Measurements from ENCODE around the gene SLC44A1.

The SLC44A1 gene

GRCh38 chr9:105344283-105344682 is 99.8 kb downstream of the SLC44A1 start:
- no peak for DNase-seq

- DNase-seq = no peak
These were observed 101.2 kb downstream of the SLC44A1 start for GRCh38 chr9:105345626-105346025.

GRCh38 chr9:105346273-105346672 is 101.8 kb downstream of the SLC44A1 start:
- no peak for DNase-seq

DNA sequence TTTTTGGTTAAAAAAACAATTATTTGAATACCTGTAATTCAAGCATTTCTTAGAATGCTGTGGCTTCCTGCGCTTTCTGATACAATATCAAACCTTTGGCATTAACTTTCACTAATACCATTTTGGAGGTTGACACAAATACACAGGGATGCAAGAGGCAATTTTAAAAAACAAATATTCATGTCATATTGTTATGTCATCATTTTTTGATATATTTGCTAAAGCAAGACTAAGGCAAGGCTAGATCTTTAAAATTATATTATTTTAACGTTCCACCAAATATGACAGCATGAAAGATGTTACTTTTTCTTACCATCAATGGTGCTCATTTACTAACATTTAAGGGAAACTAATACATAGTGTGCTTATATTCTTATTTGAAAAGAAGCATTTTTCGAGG is 110.0 kb downstream of the SLC44A1 start:
- no peak for DNase-seq

GRCh38 chr9:105355781-105356180 is 111.3 kb downstream of the SLC44A1 start:
- DNase-seq = no peak

DNA sequence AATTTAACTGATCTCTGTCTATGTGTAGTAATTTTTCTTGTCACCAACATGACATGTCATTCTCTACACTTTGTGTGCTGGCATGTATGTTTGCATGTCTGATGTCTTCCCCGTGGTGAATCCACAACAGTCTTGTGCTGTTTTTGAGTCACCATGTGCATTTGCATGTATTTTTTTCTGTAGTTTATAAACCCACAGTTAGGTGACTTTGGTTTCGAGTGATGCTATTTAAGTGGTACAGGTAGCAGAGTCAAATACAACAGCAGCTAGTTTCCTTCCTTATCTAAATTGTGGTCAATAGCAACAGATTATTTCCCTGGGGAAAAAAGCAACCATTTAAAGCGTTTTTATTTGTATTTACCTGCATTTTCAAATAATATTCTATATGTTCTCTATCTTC is 113.5 kb downstream of the SLC44A1 start:
- DNase-seq = no peak

DNA sequence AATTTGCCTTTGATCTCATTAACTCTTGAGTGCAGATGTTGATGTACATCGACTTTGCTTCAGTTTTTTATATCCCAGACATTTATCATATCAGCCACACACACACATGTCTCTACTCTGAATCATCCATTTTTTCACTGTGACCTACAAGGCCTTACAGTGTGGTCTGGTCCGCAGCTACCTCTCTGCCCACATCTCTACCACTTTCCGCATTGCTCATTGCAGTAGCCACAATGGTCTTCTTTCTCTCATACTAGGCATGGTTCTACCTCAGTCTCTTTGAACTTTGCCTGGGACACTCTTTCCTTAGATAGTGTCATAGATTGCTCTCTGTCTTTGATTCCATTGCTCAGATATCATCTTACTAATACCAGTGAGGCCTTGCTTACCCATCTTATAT is 115.4 kb downstream of the SLC44A1 start:
- DNase-seq = no peak

DNA sequence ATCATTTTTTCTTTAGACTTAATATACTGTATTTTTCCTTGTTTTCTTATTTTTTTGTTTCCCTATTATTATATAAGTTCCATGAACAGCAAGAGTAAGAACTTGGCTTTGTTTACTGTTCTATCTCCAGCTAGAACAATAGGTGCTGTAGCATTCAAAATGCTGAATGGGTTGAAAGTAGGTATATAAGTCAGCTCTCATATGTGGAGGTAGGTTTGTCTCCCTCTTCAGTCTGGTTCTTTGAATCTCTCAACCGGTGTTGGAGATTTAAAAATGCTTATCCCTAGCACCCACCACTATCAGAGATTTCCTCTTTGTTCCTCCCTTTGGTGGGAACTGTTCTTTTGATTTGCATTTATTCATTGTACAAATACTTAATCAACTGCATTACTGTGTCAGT is 115.9 kb downstream of the SLC44A1 start:
- no peak for DNase-seq

DNA sequence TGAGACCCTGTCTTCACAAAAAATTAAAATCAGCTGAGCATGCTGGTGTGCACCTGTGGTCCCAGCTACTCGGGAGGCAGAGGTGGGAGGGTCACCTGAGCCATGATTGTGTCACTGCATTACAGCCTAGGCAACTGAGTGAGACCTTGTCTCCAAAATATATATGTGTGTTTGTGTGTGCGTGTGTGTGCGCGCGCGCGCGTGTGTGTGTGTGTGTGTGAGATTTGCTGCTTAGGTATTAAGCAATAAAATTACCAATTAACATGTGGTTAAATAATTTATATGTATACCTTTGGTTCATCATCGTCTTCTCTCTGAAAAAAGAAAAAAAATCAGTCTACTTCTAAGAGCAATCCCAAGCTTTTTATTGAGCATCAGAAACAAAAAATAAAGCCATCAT is 117.4 kb downstream of the SLC44A1 start:
- no peak for DNase-seq

DNA sequence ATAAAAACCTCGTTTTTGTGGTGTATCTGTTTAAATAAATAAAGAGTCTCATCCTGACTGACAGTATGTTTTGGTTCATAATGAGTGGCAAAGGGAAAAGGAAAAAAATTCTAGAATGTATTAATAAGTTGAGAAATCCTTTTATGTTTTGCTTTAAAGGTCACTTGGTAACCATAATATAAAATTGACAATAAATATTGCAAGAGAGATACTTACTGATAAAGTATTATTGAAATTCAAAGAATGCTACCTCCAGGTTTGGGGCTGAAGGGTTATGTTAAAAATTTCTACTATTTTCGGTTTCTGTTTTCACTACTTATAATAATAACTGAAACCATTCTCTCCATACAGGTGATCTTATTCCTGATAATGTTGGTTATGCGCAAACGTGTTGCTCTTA is 118.0 kb downstream of the SLC44A1 start:
- no peak for DNase-seq

DNA sequence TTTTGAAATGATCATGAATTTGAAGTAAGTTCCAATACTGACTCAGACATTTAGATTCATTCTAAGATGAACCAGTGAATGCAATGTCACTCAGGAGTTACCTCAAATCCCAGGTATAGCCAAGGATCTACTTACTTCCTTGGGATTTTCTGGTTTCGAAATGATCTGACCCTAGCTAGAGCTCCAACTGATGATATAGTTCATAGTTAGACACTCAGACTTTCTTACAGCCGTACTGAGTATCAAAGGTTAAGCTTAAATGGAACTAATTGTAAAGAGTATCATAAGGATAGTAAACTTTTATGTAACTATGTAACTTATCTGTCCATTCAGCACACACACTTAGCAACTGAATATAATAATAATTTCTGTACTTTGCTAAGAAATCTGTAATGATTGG is 119.4 kb downstream of the SLC44A1 start:
- DNase-seq = no peak

DNA sequence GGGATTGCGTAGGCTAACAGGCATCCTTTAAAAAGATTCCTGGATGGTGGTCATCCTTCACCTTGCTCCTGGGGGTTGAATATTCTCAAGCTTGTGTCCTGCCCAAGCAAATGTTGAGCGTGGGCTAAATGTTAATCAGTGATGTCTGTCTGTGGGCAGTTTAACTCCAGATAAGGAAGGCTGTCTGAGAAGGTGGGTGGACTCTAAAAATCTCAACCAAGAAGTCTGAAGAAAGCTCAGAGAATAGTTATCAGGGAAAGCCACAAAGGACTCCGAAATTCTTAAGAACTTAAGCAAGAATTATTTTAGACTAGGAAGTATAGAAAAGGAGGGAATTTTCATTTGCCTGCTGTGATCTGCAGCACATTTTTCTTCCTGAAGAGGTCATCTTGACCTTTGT is 125.5 kb downstream of the SLC44A1 start:
- DNase-seq = no peak

GRCh38 chr9:105373723-105374122 is 129.3 kb downstream of the SLC44A1 start:
- peak; percentile 1 for DNase-seq

DNA sequence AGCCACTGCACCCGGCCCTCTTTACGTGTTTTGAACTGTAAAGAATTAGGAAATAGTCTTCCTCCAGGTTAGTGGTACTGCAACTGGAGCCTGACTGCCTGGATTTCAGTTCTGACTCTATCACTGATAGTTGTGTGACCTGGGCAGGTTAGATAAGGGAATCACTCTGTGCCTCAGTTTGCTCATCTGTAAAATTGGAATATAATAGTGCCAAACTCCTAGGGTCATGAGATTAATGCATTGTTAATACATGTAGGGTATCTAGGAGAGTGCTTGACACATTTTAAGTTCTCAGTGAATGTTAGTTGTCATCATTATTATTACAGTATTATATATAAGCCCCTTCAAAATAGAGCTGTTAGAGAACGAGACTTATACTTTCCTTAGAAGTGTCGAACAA is 130.9 kb downstream of the SLC44A1 start:
- no peak for DNase-seq

GRCh38 chr9:105376893-105377292 is 132.4 kb downstream of the SLC44A1 start:
- peak; percentile 36 for DNase-seq

- DNase-seq = no peak
These were observed 141.0 kb downstream of the SLC44A1 start for GRCh38 chr9:105385381-105385985.

DNA sequence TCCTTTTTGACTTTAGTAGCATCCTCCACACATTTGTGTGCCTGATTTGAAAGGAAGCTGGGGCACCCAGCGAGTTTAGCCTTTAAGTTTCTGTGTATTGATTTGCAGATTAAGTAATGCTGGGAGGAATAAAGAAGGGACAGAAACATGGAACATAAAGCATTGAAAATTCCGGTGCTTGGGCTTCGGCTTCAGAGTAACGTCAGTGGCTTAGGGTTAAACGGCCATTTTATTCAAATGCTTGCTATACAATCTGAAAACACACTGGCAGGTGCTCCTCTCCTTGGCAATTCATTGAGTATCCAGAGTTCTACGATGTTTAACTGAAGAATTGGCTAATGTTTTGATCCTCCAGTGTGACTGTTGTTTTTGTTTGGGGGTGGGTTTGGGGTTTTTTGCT is 145.3 kb downstream of the SLC44A1 start:
- no peak for DNase-seq

DNA sequence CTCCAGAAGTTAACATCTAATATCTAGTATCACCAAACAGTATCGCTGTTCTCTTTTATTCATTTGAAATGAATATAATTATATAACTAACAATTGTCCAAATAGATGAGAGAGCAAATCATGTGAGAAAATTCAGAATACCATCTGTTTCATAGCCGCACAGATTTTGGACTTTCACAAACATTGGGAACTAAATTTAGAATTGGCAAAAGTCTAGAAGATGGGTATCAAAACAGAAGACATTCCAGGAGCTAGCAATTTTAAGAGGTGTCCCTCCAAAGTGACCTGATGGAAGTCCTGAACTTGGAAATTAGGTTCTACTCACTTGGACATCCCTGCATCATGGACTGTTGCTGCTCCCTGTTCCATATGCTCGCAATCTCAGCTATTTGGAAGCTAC is 146.4 kb downstream of the SLC44A1 start:
- no peak for DNase-seq

GRCh38 chr9:105391288-105391687 is 146.8 kb downstream of the SLC44A1 start:
- DNase-seq = no peak

- no peak for DNase-seq
These were observed 148.1 kb downstream of the SLC44A1 start for GRCh38 chr9:105392531-105392930.

- no peak for DNase-seq
These were observed 149.3 kb downstream of the SLC44A1 start for GRCh38 chr9:105393576-105394344.

- DNase-seq = no peak
These were observed 152.0 kb downstream of the SLC44A1 start for GRCh38 chr9:105396441-105396840.

- DNase-seq = no peak
These were observed 152.4 kb downstream of the SLC44A1 start for GRCh38 chr9:105396901-105397300.

DNA sequence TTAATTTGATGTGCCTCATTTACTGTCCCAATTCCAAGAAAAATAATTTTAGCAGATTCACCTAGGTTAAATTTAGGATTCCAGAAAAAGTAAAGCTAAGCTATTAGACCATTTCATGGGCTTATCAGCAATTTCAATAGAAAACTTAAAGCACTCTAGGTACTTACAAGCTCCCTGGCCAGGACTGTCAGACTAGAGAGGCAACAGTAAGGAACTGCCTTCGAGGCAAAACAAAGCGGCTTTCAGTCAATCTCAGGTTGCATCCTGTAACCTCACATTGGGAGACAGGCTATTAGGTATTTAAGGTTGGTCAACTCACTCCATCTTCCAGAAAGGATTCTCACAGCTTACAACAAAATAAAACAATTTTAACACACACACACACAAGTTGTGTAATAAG is 154.7 kb downstream of the SLC44A1 start:
- DNase-seq = no peak

- no peak for DNase-seq
These were observed 157.2 kb downstream of the SLC44A1 start for GRCh38 chr9:105401651-105402050.

Measured in DMS53 (cell line).